ENCODE measurements around the gene DHRSX. TPM values are rescaled to one million over a fixed set of nuclear protein-coding genes. Genes with fewer than 3 reads are reported as not detected.

The DHRSX gene
- total RNA-seq, 1 experiment from 2014 or later: 11.5 TPM

GRCh38 chrX:2502668-2503519 is 2.1 kb upstream of the DHRSX start:
- Histone ChIP-seq H2AFZ (ENCODE audit: low read length) (no peak overlapping the region), H4K20me1 (ENCODE audit: low read length) (no peaks in the 10 kb centered on the region), H3K4me3 (ENCODE audit: low read length) (no peak overlapping the region), H3K36me3 (ENCODE audit: low read depth, low read length) (no peaks in the 10 kb centered on the region), H3K27me3 (ENCODE audit: low read length) (no peaks in the 10 kb centered on the region), H3K27ac (ENCODE audit: low read length) (no peak overlapping the region), H3K9me2 (replicated peaks; ENCODE audit: low read length) (no peaks in the 10 kb centered on the region), H3K4me1 (ENCODE audit: insufficient read depth, low read length) (peaks cover 8% of the 10 kb centered on the region; the same call in 1 of the 2 replicates), H3K79me2 (ENCODE audit: low read length) (peaks cover 24% of the 10 kb centered on the region), H3K4me2 (ENCODE audit: low read length) (no peak overlapping the region), H3F3A (ENCODE audit: low read length, unreplicated experiment) (no peaks in the 10 kb centered on the region), H3K9ac (ENCODE audit: low read length) (no peak overlapping the region), H3K9me3 (ENCODE audit: low read length) (no peaks in the 10 kb centered on the region)
- CTCF ChIA-PET: no interaction called here
- ATAC-seq (no peak), DNase-seq (no peak)
- intact Hi-C loops (cut with micrococcal nuclease): no loop called here
- POLR2A ChIA-PET (ENCODE audit: unreplicated experiment): no interaction called here
- no peak for TF ChIP-seq CTCF (conservative IDR thresholded peaks at IDR 0.05; ENCODE audit: low read depth, low read length)
- TF ChIP-seq EZH2 (IDR thresholded peaks at IDR 0.05; ENCODE audit: low read length, unreplicated experiment): no peak
- TF ChIP-seq EZH2phosphoT487 (IDR thresholded peaks at IDR 0.05; ENCODE audit: borderline replicate concordance, low read length): no peak
- no TSS peak for BruUV-seq (replicated peaks)

- ATAC-seq: no peak
- Histone ChIP-seq H3K27me3 (ENCODE audit: low read length) (no peaks in the 10 kb centered on the region), H3K4me3 (ENCODE audit: low read length) (no peak overlapping the region), H3K4me1 (ENCODE audit: insufficient read depth, low read length) (peaks cover 8% of the 10 kb centered on the region; the same call in 1 of the 2 replicates), H3K9me3 (ENCODE audit: low read length) (no peaks in the 10 kb centered on the region), H2AFZ (ENCODE audit: low read length) (no peak overlapping the region), H3K36me3 (ENCODE audit: low read depth, low read length) (no peaks in the 10 kb centered on the region), H4K20me1 (ENCODE audit: low read length) (no peaks in the 10 kb centered on the region), H3K9ac (ENCODE audit: low read length) (no peak overlapping the region), H3K9me2 (replicated peaks; ENCODE audit: low read length) (no peaks in the 10 kb centered on the region), H3K27ac (ENCODE audit: low read length) (no peak overlapping the region), H3K4me2 (ENCODE audit: low read length) (no peak overlapping the region), H3K79me2 (ENCODE audit: low read length) (peaks cover 29% of the 10 kb centered on the region), H3F3A (ENCODE audit: low read length, unreplicated experiment) (no peaks in the 10 kb centered on the region)
- no TSS peak for BruUV-seq (replicated peaks)
- intact Hi-C loops (cut with micrococcal nuclease): no loop called here
- no peak for DNase-seq
- ChIA-PET POLR2A (ENCODE audit: unreplicated experiment) (no interaction called here), CTCF (no interaction called here)
- TF ChIP-seq CTCF (conservative IDR thresholded peaks at IDR 0.05; ENCODE audit: low read depth, low read length): no peak
- TF ChIP-seq EZH2 (IDR thresholded peaks at IDR 0.05; ENCODE audit: low read length, unreplicated experiment): no peak
- no peak for TF ChIP-seq EZH2phosphoT487 (IDR thresholded peaks at IDR 0.05; ENCODE audit: borderline replicate concordance, low read length)
Observed at GRCh38 chrX:2502120-2502667, 1.4 kb upstream of the DHRSX start.

Data from PC-3 (cell line).